Activated T-cell treated with anti-CD3 and anti-CD28 coated beads, Interleukin-2, amount 50 U/mL, for 72 hours (primary cell): ENCODE results near the gene RYR2. TPM values are rescaled to one million over a fixed set of nuclear protein-coding genes. Genes with fewer than 3 reads are reported as not detected.

Experiments
- ATAC-seq, 2 donors: fragments of 150-1000 bp; cut with Tn5 transposase; replicated peaks in 1 of 2; 2 replicates each; pipeline ENCODE4 v1.10.0; 2021; ENCODE audit warnings: moderate library complexity in 2 of 2, mild to moderate bottlenecking in 1 of 2
- DNase-seq, 2 donors: peaks; one replicate each; pipeline ENCODE4 v3.0.0; 2021 to 2022; ENCODE audit warnings: mixed read lengths in 1 of 2
- H3K27ac Mint-ChIP-seq: one replicate; pipeline ENCODE4 v1.8.0; 2022; ENCODE audit warnings: mild to moderate bottlenecking, moderate library complexity, mixed read lengths
- H3K27me3 Mint-ChIP-seq: one replicate; pipeline ENCODE4 v1.8.0; 2022; ENCODE audit warnings: low read depth, mixed read lengths
- H3K36me3 Mint-ChIP-seq, 2 donors: one replicate each; pipeline ENCODE4 v1.8.0; 2022; ENCODE audit warnings: mixed read lengths in 2 of 2, mild to moderate bottlenecking in 1 of 2; ENCODE audit not compliant: insufficient read depth in 2 of 2
- H3K4me1 Mint-ChIP-seq: one replicate; pipeline ENCODE4 v1.8.0; 2022; ENCODE audit warnings: low read depth, mixed read lengths
- H3K4me3 Mint-ChIP-seq, 2 donors: one replicate each; pipeline ENCODE4 v1.8.0; 2022; ENCODE audit warnings: mild to moderate bottlenecking in 2 of 2, mixed read lengths in 2 of 2, moderate library complexity in 2 of 2
- H3K9me3 Mint-ChIP-seq, 2 donors: one replicate each; pipeline ENCODE4 v1.8.0; 2022; ENCODE audit warnings: mixed read lengths in 2 of 2
- total RNA-seq, 2 donors: library from RNA; stranded (reverse); gene quantifications; one replicate each; pipeline ENCODE4 v1.2.3, GENCODE V29; 2022

The RYR2 gene
- total RNA-seq, 2 donors from 2014 or later: 0.02 to 0.19 TPM

GRCh38 chr1:237012361-237012760 lies 29.6 kb upstream of the RYR2 start:
- no peaks in the 10 kb centered on the region for H3K9me3 Mint-ChIP-seq
- no peak overlapping the region for H3K4me3 Mint-ChIP-seq
- H3K4me1 Mint-ChIP-seq: no peaks in the 10 kb centered on the region
- no peaks in the 10 kb centered on the region for H3K36me3 Mint-ChIP-seq
- H3K27me3 Mint-ChIP-seq: peaks cover 6% of the 10 kb centered on the region
- no peak overlapping the region for H3K27ac Mint-ChIP-seq
- ATAC-seq (no peak), DNase-seq (no peak)

GRCh38 chr1:237012788-237013383 lies 29.1 kb upstream of the RYR2 start:
- no peak for ATAC-seq
- no peaks in the 10 kb centered on the region for H3K36me3 Mint-ChIP-seq

GRCh38 chr1:237013608-237014007 lies 28.4 kb upstream of the RYR2 start:
- DNase-seq (no peak), ATAC-seq (no peak)
- Mint-ChIP-seq H3K9me3 (no peaks in the 10 kb centered on the region), H3K36me3 (no peaks in the 10 kb centered on the region), H3K4me1 (no peaks in the 10 kb centered on the region), H3K27ac (no peak overlapping the region), H3K27me3 (peaks cover 11% of the 10 kb centered on the region), H3K4me3 (no peak overlapping the region)

More at GRCh38 chr1:237012788-237013383, 29.1 kb upstream of the RYR2 start:
- Mint-ChIP-seq H3K4me3 (no peak overlapping the region), H3K4me1 (no peaks in the 10 kb centered on the region), H3K27me3 (peaks cover 6% of the 10 kb centered on the region), H3K27ac (no peak overlapping the region), H3K9me3 (no peaks in the 10 kb centered on the region)
- no peak for DNase-seq

- H3K27ac Mint-ChIP-seq: no peak overlapping the region
- peaks cover 7% of the 10 kb centered on the region for H3K27me3 Mint-ChIP-seq
- no peaks in the 10 kb centered on the region for H3K4me1 Mint-ChIP-seq
Observed at GRCh38 chr1:237016626-237017025, 25.4 kb upstream of the RYR2 start.

GRCh38 chr1:237018896-237019295 lies 23.1 kb upstream of the RYR2 start:
- Mint-ChIP-seq H3K4me3 (no peak overlapping the region), H3K27ac (no peak overlapping the region), H3K9me3 (no peaks in the 10 kb centered on the region), H3K36me3 (no peaks in the 10 kb centered on the region), H3K4me1 (no peaks in the 10 kb centered on the region), H3K27me3 (peaks cover 7% of the 10 kb centered on the region)
- ATAC-seq (no peak), DNase-seq (no peak)

More at GRCh38 chr1:237016626-237017025, 25.4 kb upstream of the RYR2 start:
- no peak for DNase-seq
- no peak overlapping the region for H3K4me3 Mint-ChIP-seq
- no peaks in the 10 kb centered on the region for H3K36me3 Mint-ChIP-seq
- no peaks in the 10 kb centered on the region for H3K9me3 Mint-ChIP-seq
- ATAC-seq: no peak

GRCh38 chr1:237025358-237026074 lies 16.5 kb upstream of the RYR2 start:
- H3K9me3 Mint-ChIP-seq: peaks cover 3% of the 10 kb centered on the region in 2 donors
- H3K36me3 Mint-ChIP-seq: peaks cover 3 to 5% of the 10 kb centered on the region in 2 donors
- H3K4me3 Mint-ChIP-seq: no peak overlapping the region
- H3K27ac Mint-ChIP-seq: no peak overlapping the region
- ATAC-seq: no peak
- no peaks in the 10 kb centered on the region for H3K4me1 Mint-ChIP-seq
- peaks cover 13% of the 10 kb centered on the region for H3K27me3 Mint-ChIP-seq
- no peak for DNase-seq

GRCh38 chr1:237029240-237029639 lies 12.7 kb upstream of the RYR2 start:
- Mint-ChIP-seq H3K4me3 (no peak overlapping the region), H3K27ac (no peak overlapping the region), H3K9me3 (peaks cover 3% of the 10 kb centered on the region in 2 donors), H3K27me3 (peaks cover 13% of the 10 kb centered on the region), H3K4me1 (no peaks in the 10 kb centered on the region), H3K36me3 (peaks cover 3 to 5% of the 10 kb centered on the region in 2 donors)
- DNase-seq (no peak), ATAC-seq (no peak)

GRCh38 chr1:237029850-237030535 lies 12.0 kb upstream of the RYR2 start:
- H3K27me3 Mint-ChIP-seq: peaks cover 13% of the 10 kb centered on the region
- no peaks in the 10 kb centered on the region for H3K4me1 Mint-ChIP-seq
- H3K4me3 Mint-ChIP-seq: no peak overlapping the region

GRCh38 chr1:237031480-237031879 lies 10.5 kb upstream of the RYR2 start:
- Mint-ChIP-seq H3K9me3 (no peaks in the 10 kb centered on the region), H3K4me3 (no peak overlapping the region), H3K27me3 (peaks cover 13% of the 10 kb centered on the region), H3K36me3 (no peaks in the 10 kb centered on the region), H3K4me1 (no peaks in the 10 kb centered on the region), H3K27ac (no peak overlapping the region)
- no peak for ATAC-seq
- DNase-seq: no peak

More at GRCh38 chr1:237029850-237030535, 12.0 kb upstream of the RYR2 start:
- peaks cover 3% of the 10 kb centered on the region in 2 donors for H3K9me3 Mint-ChIP-seq
- DNase-seq (no peak), ATAC-seq (no peak)
- no peak overlapping the region for H3K27ac Mint-ChIP-seq
- H3K36me3 Mint-ChIP-seq: peaks cover 3 to 5% of the 10 kb centered on the region in 2 donors

- Mint-ChIP-seq H3K4me1 (no peaks in the 10 kb centered on the region), H3K27me3 (peaks cover 13% of the 10 kb centered on the region), H3K9me3 (no peaks in the 10 kb centered on the region), H3K27ac (no peak overlapping the region), H3K36me3 (no peaks in the 10 kb centered on the region), H3K4me3 (no peak overlapping the region)
- ATAC-seq (no peak), DNase-seq (no peak)
Observed at GRCh38 chr1:237032029-237032428, 10.0 kb upstream of the RYR2 start.

- no peaks in the 10 kb centered on the region for H3K9me3 Mint-ChIP-seq
- ATAC-seq (no peak), DNase-seq (no peak)
- no peaks in the 10 kb centered on the region for H3K4me1 Mint-ChIP-seq
- H3K4me3 Mint-ChIP-seq: no peak overlapping the region
- H3K27ac Mint-ChIP-seq: no peak overlapping the region
- H3K36me3 Mint-ChIP-seq: no peaks in the 10 kb centered on the region
- H3K27me3 Mint-ChIP-seq: peaks cover 13% of the 10 kb centered on the region
Observed at GRCh38 chr1:237033061-237033460, 8.9 kb upstream of the RYR2 start.

GRCh38 chr1:237033804-237034203 lies 8.2 kb upstream of the RYR2 start:
- Mint-ChIP-seq H3K4me3 (no peak overlapping the region), H3K9me3 (no peaks in the 10 kb centered on the region), H3K36me3 (no peaks in the 10 kb centered on the region), H3K27ac (no peak overlapping the region), H3K27me3 (peaks cover 13% of the 10 kb centered on the region), H3K4me1 (no peaks in the 10 kb centered on the region)
- ATAC-seq (no peak), DNase-seq (no peak)

- no peaks in the 10 kb centered on the region for H3K4me1 Mint-ChIP-seq
- H3K4me3 Mint-ChIP-seq: no peak overlapping the region
- DNase-seq (no peak), ATAC-seq (no peak)
- no peak overlapping the region for H3K27ac Mint-ChIP-seq
- peaks cover 6% of the 10 kb centered on the region for H3K27me3 Mint-ChIP-seq
- H3K36me3 Mint-ChIP-seq: no peaks in the 10 kb centered on the region
- no peaks in the 10 kb centered on the region for H3K9me3 Mint-ChIP-seq
Observed at GRCh38 chr1:237035759-237036158, 6.2 kb upstream of the RYR2 start.
